ENCODE measurements around the gene MTFR1L.

Gene MTFR1L

DNA sequence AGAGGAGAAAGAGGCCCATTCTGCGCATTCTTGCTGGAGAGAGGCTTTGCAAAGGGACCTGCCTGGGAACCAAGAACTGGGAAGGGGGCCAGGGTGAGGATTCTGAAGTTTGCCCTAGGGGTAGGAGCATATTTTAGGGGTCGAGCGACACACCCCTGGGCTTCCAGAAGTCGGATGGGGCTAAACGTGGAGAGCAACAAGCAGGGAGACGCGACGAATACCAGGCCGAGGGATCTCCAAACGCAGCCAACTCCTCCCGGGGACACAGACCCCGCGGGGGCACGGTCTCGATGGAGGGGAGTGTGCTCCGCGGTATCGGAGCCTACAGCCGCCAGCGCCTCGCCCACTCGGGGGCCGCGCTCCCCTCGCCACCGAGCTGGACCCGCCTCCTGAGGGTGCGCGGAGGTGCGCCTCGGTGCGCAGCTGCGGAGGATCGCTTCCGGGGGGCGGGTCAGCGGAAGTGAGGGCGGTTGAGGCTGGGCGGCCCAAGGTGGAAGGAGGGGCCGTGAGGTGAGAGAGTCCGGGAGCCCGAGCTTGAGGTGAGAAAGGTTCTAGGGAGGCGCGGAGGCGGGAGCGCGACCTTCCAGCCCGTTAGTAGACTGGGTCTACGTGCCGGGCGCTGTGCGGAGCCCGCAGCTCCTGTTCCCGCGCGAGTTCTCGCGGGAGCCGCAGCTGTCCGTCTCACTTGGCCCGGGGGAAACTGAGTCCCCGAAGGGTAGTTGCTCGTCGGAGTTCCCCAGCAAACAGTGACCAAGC is at the start of gene MTFR1L:
MTFR1L (plus strand) TSS at position 464 of the 756 bp plus-strand sequence. CDS start 3,151 bp downstream, outside the sequence.
- DNase-seq (ENCODE audit: low spot score): peak; percentile 93

GRCh38 chr1:25770541-25771220 is 49.1 kb upstream of the MTFR1L start:
- no peak for DNase-seq (ENCODE audit: low spot score)

GRCh38 chr1:25771221-25772114 is 48.3 kb upstream of the MTFR1L start:
- DNase-seq (ENCODE audit: low spot score): peak; percentile 87

GRCh38 chr1:25772164-25772563 is 47.6 kb upstream of the MTFR1L start:
- no peak for DNase-seq (ENCODE audit: low spot score)

GRCh38 chr1:25772692-25773245 is 47.0 kb upstream of the MTFR1L start:
- no peak for DNase-seq (ENCODE audit: low spot score)

GRCh38 chr1:25773441-25774125 is 46.2 kb upstream of the MTFR1L start:
- peak; percentile 87 for DNase-seq (ENCODE audit: low spot score)

GRCh38 chr1:25774206-25774803 is 45.4 kb upstream of the MTFR1L start:
- no peak for DNase-seq (ENCODE audit: low spot score)

DNA sequence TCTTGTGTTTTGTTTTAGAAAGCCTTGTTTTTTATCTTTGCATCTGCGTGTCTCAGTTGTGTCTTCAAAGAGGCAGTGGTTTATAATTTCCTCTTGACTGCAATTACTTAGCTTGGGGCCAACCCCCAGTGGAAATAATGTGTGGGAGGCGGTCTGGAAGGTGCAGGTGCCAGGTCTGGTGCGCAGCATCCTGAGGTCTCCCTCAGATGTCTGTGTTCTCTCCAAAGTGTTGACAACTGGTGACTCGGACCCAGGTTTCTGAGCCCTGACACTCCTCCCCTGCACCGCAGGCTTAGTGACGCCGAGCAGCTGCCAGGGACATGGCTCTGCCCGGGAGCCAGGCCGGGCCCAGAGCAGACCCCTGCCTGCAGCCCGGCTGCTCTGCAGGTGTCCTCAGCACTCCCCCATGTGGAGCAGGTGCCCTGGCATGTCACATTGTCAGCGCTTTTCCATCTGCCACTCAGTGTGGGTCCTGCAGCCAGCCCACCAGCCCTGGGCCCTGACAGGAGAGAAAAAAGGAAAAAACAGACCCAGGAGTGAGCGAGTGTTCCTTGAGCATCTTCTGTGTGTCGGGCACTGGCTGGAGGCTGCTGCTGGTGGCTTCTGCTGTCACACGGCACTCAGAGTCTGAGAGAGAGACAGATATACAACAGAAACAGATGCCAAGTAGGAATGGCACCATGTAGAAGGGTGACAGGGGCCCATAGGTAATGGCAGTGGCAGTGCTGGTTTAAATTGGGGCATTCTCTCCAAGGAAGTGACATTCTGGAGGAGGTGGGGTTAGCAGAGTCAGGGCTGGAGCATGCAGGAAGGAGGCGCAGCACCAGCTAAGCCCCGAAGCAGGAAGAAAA is 44.6 kb upstream of the MTFR1L start:
- DNase-seq (ENCODE audit: low spot score): peak; percentile 42

- DNase-seq (ENCODE audit: low spot score): no peak
Observed at GRCh38 chr1:25779388-25779787, 40.4 kb upstream of the MTFR1L start.

- DNase-seq (ENCODE audit: low spot score): no peak
Observed at GRCh38 chr1:25779894-25780293, 39.9 kb upstream of the MTFR1L start.

DNA sequence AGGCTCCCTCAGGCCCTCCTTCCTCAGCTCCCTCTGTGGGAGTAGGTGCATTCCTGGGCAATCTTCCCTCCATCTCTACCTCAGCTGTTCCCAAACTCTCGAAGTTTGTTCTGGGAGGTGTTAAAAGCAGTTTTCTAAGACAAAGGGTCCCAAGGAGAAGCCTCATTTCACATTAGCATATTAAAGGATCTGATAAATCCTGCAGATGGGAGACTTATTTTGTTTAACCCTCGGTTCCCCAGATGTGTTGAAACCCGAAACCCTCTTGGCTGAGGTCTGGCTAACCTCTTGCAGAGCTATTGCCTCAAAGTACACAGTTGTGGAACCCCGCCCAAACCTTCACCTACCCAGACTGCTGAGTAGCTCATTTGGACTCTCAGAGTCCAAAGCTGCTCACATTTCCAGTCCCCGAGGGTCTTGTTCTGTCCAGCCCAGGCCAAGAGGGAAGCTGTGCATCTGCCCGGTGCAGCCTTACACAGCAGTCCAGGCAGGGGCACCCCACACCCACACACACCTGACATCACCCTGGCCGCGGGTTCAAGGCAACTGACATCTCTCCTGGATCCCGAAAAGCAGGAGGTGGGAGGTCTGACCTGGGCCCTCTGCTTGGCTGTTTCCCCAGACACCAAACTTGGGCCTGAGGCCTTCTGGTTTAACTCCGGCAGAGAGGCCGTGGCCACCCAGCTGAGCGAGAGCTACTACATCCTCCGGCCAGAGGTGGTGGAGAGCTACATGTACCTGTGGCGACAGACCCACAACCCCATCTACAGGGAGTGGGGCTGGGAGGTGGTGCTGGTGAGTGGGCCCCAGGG is 39.2 kb upstream of the MTFR1L start:
- no peak for DNase-seq (ENCODE audit: low spot score)

DNA sequence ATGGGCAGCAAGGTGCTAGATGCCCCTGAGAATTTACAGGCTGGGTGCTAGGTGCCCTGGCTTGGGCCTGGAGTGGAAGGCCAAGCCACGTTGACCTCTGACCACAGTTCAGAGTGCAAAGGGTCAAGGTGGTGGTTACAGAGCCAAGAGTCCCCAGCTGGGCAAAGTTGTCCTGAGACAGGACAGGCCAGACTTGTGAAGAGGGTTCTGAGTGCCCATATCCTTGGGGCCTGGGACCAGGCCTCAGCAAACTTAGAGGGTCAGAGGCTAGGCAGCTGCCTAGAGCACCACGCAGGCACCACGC is 38.7 kb upstream of the MTFR1L start:
- DNase-seq (ENCODE audit: low spot score): no peak

GRCh38 chr1:25782608-25783201 is 37.0 kb upstream of the MTFR1L start:
- DNase-seq (ENCODE audit: low spot score): no peak

DNA sequence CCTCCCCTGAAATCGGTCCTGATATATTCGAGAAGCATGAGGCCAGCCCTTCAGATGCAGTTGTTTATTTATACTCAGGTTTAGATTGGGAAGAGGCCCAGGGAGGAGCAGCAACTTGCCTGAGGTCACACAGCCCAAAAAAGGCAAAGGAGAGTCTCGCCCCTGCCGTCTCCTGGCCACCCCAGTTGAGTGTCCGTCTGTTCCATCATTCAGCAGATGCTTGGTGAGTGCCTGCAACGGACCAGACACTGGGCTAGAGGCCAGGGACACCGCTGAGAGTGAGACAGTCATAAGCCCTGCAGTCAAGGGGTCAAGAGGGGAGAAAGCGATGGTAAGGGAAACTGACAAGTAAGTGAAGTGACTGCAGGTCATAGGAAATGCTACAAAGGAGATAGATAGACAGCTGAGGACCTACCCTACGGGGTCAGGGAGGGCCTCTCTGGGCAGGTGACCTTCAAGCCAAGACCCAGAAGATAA is 35.1 kb upstream of the MTFR1L start:
- DNase-seq (ENCODE audit: low spot score): no peak

DNA sequence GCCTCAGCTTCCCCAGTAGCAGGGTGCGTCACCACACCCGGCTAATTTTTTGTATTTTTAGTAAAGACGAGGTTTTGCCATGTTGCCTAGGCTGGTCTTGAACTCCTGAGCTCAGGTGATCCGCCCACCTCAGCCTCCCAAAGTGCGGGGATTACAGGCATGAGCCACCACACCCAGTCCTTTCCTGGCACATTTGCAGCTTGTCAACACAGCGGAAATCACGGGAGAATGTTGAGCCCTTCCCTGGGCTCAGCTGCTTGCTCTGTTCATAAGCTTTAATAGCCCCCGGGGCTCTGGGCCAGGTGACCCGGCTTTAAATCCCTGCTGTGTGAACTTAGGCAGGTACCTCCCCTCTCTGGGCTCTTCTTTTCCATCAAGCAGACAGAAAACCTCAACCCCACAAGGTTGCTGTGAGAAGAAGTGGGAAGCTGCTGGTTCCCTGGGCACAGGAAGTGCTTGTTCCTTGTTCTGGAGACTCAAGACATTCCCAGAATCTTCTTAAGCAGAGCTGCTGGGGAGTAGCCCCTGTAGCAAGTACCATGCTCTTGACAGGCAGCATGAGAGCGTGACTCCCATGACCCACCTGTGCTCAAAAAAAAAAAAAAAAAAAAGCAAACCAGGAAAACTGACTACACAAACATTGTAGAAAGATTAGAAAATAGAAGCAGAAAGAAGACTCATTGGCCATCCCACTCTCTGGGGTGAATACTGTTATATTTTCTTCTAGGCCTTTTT is 34.3 kb upstream of the MTFR1L start:
- no peak for DNase-seq (ENCODE audit: low spot score)

DNA sequence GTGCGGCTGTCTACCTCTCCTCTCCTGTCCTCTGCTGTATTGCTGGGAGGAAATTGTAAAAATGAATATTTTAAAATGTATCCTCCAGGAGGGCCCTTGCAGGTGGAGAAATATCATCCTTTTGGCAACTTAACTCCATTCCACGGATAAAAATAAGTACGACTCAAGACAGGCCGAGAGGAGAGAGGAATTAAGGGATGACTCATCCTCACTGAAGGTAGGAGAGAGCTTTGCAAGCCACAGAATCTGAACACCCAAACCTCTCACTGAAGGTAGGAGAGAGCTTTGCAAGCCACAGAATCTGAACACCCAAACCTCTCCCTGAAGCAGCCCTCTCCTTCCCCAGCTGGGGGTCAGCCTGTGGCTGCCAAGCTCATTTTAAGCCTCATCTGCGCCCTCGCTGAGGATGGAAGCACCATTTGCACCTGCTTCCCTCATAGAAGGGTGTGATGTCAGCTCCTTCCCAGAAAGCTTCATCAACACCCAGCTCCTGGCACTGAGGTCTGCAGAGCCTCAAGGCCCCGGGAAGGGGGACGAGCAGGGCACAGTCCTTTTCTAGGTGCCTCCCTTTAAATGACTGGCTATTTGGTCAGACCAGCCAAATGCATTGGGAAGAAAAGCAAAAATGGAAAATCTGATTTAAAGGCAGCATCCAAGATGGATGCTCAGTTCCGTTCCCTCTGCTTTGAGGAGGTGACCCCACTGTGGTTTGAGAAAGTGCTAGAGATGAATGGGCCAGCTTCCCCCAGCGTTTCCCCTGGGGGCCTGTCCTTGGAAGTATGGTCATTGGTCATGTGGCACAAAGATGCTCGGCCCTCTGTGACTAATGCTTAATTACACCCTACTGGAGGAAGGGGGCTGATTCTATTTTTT is 32.6 kb upstream of the MTFR1L start:
- DNase-seq (ENCODE audit: low spot score): peak; percentile 39

GRCh38 chr1:25787760-25788166 is 32.0 kb upstream of the MTFR1L start:
- no peak for DNase-seq (ENCODE audit: low spot score)
